ENCODE data around the gene QKI.

DNA sequence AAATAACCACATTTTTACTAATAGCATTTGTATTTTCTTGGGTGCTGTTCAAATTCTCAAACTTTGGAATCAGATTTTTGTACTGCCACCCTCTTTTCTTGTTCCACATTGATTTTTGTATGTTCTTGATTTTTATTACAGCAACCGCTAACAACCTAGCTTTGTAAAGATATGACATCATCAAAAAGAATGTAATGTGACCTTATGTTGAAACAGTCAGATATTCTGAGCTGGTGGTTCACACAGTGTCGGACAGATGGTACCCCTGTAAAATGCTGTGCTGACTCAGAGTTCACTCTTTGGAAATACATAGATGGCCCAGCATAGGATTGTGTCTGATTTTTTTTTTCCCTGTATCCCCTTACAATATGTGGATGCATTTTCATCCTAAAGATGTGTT, 118.9 kb downstream of the QKI start:
- no peak for TF ChIP-seq EZH2 (IDR thresholded peaks at IDR 0.05; ENCODE audit: insufficient read depth, low read length)
- TF ChIP-seq, protein P1, sequence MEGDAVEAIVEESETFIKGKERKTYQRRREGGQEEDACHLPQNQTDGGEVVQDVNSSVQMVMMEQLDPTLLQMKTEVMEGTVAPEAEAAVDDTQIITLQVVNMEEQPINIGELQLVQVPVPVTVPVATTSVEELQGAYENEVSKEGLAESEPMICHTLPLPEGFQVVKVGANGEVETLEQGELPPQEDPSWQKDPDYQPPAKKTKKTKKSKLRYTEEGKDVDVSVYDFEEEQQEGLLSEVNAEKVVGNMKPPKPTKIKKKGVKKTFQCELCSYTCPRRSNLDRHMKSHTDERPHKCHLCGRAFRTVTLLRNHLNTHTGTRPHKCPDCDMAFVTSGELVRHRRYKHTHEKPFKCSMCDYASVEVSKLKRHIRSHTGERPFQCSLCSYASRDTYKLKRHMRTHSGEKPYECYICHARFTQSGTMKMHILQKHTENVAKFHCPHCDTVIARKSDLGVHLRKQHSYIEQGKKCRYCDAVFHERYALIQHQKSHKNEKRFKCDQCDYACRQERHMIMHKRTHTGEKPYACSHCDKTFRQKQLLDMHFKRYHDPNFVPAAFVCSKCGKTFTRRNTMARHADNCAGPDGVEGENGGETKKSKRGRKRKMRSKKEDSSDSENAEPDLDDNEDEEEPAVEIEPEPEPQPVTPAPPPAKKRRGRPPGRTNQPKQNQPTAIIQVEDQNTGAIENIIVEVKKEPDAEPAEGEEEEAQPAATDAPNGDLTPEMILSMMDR (IDR thresholded peaks at IDR 0.05; ENCODE audit: insufficient read depth, low read depth, low read length) = no peak
